IMR-90 (cell line): ENCODE data around the gene MID2.

ENCODE experiments used
- MAZ ChIP-seq: IDR thresholded peaks from 2 replicates; pipeline ENCODE4 v1.6.1; 2012; ENCODE audit warnings: low read depth, mild to moderate bottlenecking, low read length, improper control_type of control experiment, moderate library complexity, borderline replicate concordance
- RAD21 ChIP-seq: IDR thresholded peaks from 2 replicates; pipeline ENCODE4 v1.6.1; 2012; ENCODE audit warnings: low read length, improper control_type of control experiment
- RCOR1 ChIP-seq: IDR thresholded peaks from 2 replicates; pipeline ENCODE4 v1.6.1; 2012; ENCODE audit warnings: mild to moderate bottlenecking, low read length, improper control_type of control experiment; ENCODE audit not compliant: insufficient replicate concordance
- TF ChIP-seq, protein P1 (sequence below): conservative IDR thresholded peaks from 2 replicates; pipeline ENCODE4 v1.5.1; 2012; ENCODE audit warnings: mild to moderate bottlenecking, low read depth, low read length, improper control_type of control experiment

DNA sequence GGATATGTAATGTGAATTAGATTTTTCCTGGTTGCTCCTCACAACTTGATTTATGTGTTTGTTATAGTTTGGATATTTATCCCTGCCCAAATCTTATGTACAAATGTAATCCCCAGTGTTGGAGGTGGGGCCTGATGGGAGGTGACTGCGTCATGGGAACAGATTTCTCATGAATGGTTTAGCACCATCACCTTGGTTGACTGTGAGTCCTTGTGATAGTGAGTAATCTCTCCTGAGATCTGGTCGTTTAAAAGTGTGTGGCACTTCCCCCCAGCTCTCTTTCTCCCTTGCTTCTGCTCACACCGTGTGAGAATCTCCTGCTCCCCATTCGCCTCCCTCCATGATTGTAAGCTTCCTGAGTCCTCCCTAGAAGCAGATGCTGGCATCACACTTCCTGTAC, 2.2 kb downstream of the MID2 start:
- TF ChIP-seq MAZ, result no peak
- no peak for TF ChIP-seq RAD21
- TF ChIP-seq RCOR1, result no peak
- TF ChIP-seq, protein P1, sequence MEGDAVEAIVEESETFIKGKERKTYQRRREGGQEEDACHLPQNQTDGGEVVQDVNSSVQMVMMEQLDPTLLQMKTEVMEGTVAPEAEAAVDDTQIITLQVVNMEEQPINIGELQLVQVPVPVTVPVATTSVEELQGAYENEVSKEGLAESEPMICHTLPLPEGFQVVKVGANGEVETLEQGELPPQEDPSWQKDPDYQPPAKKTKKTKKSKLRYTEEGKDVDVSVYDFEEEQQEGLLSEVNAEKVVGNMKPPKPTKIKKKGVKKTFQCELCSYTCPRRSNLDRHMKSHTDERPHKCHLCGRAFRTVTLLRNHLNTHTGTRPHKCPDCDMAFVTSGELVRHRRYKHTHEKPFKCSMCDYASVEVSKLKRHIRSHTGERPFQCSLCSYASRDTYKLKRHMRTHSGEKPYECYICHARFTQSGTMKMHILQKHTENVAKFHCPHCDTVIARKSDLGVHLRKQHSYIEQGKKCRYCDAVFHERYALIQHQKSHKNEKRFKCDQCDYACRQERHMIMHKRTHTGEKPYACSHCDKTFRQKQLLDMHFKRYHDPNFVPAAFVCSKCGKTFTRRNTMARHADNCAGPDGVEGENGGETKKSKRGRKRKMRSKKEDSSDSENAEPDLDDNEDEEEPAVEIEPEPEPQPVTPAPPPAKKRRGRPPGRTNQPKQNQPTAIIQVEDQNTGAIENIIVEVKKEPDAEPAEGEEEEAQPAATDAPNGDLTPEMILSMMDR, result no peak
